Measurements from ENCODE around the gene ITIH5. TPM values are rescaled to one million over a fixed set of nuclear protein-coding genes. Genes with fewer than 3 reads are reported as not detected.

ITIH5 gene
- total RNA-seq, 1 donor from 2014 or later = 19.4 TPM

GRCh38 chr10:7551289-7551688, 115.5 kb downstream of the ITIH5 start:
- DNase-seq (ENCODE audit: low spot score in 2 of 2) = no peak
- Histone ChIP-seq H3K9me3 (no peaks in the 10 kb centered on the region), H3K27me3 (no peaks in the 10 kb centered on the region), H3K27ac (no peak overlapping the region), H3K36me3 (no peaks in the 10 kb centered on the region), H3K4me3 (no peak overlapping the region), H3K4me1 (peaks cover 0 to 11% of the 10 kb centered on the region in 2 donors)
- TF ChIP-seq CTCF (IDR thresholded peaks at IDR 0.05) = no peak
- intact Hi-C loops (cut with DNase I) = no loop called here

- no peak overlapping the region for H3K27ac ChIP-seq
- H3K4me1 ChIP-seq = peaks cover 0 to 5% of the 10 kb centered on the region in 2 donors
- no peak for TF ChIP-seq CTCF (IDR thresholded peaks at IDR 0.05)
- H3K27me3 ChIP-seq = no peaks in the 10 kb centered on the region
- no peak overlapping the region for H3K4me3 ChIP-seq
- no peaks in the 10 kb centered on the region for H3K9me3 ChIP-seq
- intact Hi-C loops (cut with DNase I) = no loop called here
- H3K36me3 ChIP-seq = no peaks in the 10 kb centered on the region
- no peak for DNase-seq (ENCODE audit: low spot score in 2 of 2)
Observed at GRCh38 chr10:7550013-7550412, 116.8 kb downstream of the ITIH5 start.

GRCh38 chr10:7547829-7548228, 118.9 kb downstream of the ITIH5 start:
- Histone ChIP-seq H3K9me3 (no peaks in the 10 kb centered on the region), H3K4me3 (no peak overlapping the region), H3K36me3 (no peaks in the 10 kb centered on the region), H3K27me3 (no peaks in the 10 kb centered on the region), H3K27ac (no peak overlapping the region), H3K4me1 (peaks cover 0 to 5% of the 10 kb centered on the region in 2 donors)
- no peak for TF ChIP-seq CTCF (IDR thresholded peaks at IDR 0.05)
- intact Hi-C loops (cut with DNase I) = no loop called here
- DNase-seq (ENCODE audit: low spot score in 2 of 2) = no peak

- Histone ChIP-seq H3K4me1 (peaks cover 0 to 5% of the 10 kb centered on the region in 2 donors), H3K4me3 (no peak overlapping the region), H3K36me3 (no peaks in the 10 kb centered on the region), H3K9me3 (no peaks in the 10 kb centered on the region), H3K27ac (no peak overlapping the region), H3K27me3 (no peaks in the 10 kb centered on the region)
- no peak for TF ChIP-seq CTCF (IDR thresholded peaks at IDR 0.05)
- intact Hi-C loops (cut with DNase I) = no loop called here
- no peak for DNase-seq (ENCODE audit: low spot score in 2 of 2)
Observed at GRCh38 chr10:7547206-7547605, 119.6 kb downstream of the ITIH5 start.

- H3K4me3 ChIP-seq = no peak overlapping the region
- no peak for TF ChIP-seq CTCF (IDR thresholded peaks at IDR 0.05)
- intact Hi-C loops (cut with DNase I) = no loop called here
- H3K36me3 ChIP-seq = no peaks in the 10 kb centered on the region
- H3K27ac ChIP-seq = no peak overlapping the region
- no peaks in the 10 kb centered on the region for H3K27me3 ChIP-seq
- H3K4me1 ChIP-seq = peaks cover 0 to 5% of the 10 kb centered on the region in 2 donors
- H3K9me3 ChIP-seq = no peaks in the 10 kb centered on the region
- no peak for DNase-seq (ENCODE audit: low spot score in 2 of 2)
Observed at GRCh38 chr10:7546385-7546967, 120.3 kb downstream of the ITIH5 start.

GRCh38 chr10:7545792-7546191, 121.0 kb downstream of the ITIH5 start:
- no peaks in the 10 kb centered on the region for H3K36me3 ChIP-seq
- no peaks in the 10 kb centered on the region for H3K9me3 ChIP-seq
- no peak for TF ChIP-seq CTCF (IDR thresholded peaks at IDR 0.05)
- H3K27ac ChIP-seq = no peak overlapping the region
- no peak for DNase-seq (ENCODE audit: low spot score in 2 of 2)
- intact Hi-C loops (cut with DNase I) = no loop called here
- H3K4me1 ChIP-seq = peaks cover 0 to 11% of the 10 kb centered on the region in 2 donors
- H3K4me3 ChIP-seq = no peak overlapping the region
- no peaks in the 10 kb centered on the region for H3K27me3 ChIP-seq
